T-helper 1 cell treated with Interleukin-12 subunit alpha and Interleukin-12 subunit beta and Interleukin-4 antibody, amounts not matched to agents 30 ng/mL and 1 ng/mL, for 36 hours (primary cell): ENCODE measurements around the gene BCL3. TPM values are rescaled to one million over a fixed set of nuclear protein-coding genes. Genes with fewer than 3 reads are reported as not detected.
"Not testable (repeated sequence)": the region's sequence is repeated elsewhere in the genome, so short reads cannot be mapped to it uniquely, and the experiment has no call there.

Source experiments
- intact Hi-C: fragments of 100-400 bp; cut with micrococcal nuclease; formaldehyde crosslinking; loops from one replicate; pipeline ENCODE4 v1.15.1; 2024
- total RNA-seq: library from RNA; stranded (reverse); gene quantifications from 2 replicates; pipeline ENCODE4 v1.2.3, GENCODE V29; 2022

Gene BCL3
- total RNA-seq, 1 donor from 2014 or later = 197 TPM

GRCh38 chr19:44757057-44757734 is 8.7 kb downstream of the BCL3 start:
- intact Hi-C loops = no loop called here

- intact Hi-C loops = no loop called here
These were observed 9.4 kb downstream of the BCL3 start for GRCh38 chr19:44757735-44758505.

GRCh38 chr19:44758596-44758995 is 10.1 kb downstream of the BCL3 start:
- intact Hi-C loops = no loop called here

DNA sequence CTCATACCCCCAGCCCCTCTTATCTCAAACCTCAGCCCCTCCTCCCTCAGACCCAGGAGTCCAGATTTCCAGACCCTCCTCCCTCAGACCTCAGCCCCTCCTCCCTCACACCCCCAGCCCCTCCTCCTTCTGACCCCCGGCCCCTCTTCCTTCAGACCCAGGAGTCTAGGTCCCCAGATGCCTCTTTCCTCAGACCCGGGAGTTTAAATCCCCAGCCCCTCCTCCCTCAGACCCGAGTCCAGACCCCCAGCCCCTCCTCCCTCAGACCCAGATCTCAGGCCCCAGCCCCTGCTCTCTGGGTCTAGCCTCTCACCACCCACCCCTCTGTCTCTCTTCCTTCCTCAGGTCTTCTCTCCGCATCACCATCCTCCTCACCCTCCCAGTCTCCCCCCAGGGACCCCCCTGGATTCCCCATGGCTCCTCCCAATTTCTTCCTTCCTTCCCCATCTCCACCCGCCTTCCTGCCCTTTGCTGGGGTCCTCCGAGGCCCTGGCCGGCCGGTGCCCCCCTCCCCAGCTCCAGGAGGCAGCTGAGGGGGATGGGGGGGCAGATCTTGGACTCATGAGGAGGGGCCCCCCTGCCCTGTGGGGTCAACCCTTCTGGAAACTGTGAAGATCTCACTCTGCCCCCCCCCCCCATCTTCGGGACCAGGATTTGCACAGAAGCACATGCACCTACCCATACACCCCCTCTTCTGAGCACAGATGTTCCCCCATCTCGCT is 10.7 kb downstream of the BCL3 start:
- intact Hi-C loops = no loop called here

DNA sequence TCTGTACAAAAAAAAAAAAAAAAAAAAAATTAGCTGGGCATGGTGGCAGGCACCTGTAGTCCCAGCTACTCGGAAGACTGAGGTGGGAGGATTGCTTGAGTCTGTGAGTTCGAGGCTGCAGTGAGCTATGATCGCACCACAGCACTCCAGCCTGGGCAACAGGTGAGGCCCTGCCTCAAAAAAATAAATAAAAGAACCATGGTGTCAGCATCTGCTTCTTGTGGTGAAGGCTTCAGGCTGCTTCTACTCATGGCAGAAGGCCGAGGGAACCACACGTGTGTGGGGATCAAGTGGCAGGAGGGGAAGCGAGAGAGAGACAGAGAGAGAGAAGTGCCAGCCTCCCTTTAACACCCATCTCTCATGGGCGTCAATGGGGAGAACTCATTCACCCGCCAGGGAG is 13.5 kb downstream of the BCL3 start:
- intact Hi-C loops = no loop called here

DNA sequence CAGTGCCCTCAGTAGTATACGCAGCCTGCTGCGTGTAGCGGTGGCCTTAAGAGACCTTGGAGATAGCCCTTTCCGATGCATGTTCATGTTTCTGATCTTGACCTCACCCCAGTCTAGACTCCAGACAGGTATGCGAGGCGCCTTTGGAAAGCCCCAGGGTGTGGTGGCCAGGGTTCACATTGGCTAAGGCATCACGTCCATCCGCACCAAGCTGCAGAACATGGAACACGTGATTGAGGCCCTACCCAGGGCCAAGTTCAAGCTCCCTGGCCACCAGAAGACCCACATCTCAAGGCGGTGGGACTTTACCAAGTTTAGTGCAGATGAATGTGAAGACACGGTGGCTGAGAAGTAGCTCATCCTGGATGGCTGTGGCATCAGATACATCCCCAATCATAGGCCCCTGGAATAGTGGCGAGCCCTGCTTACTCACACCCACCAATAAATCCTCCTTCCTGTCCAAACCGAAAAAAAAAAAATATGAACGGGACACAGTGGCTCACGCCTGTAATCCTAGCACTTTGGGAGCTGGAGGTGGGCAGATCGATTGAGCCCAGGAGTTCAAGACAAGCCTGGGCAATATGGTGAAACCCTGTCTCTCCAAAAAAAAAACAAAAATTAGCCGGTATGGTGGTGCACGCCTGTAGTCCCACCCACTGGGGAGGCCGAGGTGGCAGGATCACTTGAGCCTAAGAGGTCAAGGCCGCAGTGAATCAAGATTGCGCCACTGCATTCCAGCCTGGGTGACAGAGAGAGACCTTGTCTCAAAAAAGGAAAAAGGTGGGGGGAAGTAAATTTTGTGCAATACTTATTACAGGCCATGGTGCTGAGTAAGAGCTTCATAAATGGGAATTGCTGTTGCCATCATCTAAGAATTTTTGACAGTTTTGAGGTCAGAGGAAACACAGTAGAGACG is 16.8 kb downstream of the BCL3 start:
- intact Hi-C loops = no loop called here

GRCh38 chr19:44765949-44766335 is 17.4 kb downstream of the BCL3 start:
- intact Hi-C loops = no loop called here

- intact Hi-C loops = no loop called here
These were observed 19.0 kb downstream of the BCL3 start for GRCh38 chr19:44767295-44768180.

GRCh38 chr19:44770550-44771257 is 22.2 kb downstream of the BCL3 start:
- intact Hi-C loops = loop anchor here (1.0 to 2.0 kb wide), 11 partner anchors 14 to 269 kb away; partner anchors contain the start of genes CLASRP and CLPTM1

DNA sequence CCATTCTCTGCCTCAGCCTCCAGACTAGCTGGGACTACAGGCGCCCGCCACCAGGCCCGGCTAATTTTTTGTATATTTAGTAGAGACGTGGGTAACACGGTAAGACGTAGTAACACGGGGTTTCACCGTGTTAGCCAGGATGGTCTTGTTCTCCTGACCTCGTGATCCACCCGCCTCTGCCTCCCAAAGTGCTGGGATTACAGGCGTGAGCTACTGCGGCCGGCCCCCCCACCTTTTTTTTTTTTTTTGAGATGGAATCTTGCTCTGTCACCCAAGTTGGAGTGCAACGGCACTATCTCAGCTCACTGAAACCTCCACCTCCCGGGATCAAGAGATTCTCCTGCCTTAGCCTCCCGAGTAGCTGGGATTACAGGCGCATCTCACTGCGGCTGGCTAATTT is 23.6 kb downstream of the BCL3 start:
- intact Hi-C loops = not testable (repeated sequence)

- intact Hi-C loops = no loop called here
These were observed 24.5 kb downstream of the BCL3 start for GRCh38 chr19:44772959-44773358.

GRCh38 chr19:44775676-44776240 is 27.2 kb downstream of the BCL3 start:
- intact Hi-C loops = no loop called here

DNA sequence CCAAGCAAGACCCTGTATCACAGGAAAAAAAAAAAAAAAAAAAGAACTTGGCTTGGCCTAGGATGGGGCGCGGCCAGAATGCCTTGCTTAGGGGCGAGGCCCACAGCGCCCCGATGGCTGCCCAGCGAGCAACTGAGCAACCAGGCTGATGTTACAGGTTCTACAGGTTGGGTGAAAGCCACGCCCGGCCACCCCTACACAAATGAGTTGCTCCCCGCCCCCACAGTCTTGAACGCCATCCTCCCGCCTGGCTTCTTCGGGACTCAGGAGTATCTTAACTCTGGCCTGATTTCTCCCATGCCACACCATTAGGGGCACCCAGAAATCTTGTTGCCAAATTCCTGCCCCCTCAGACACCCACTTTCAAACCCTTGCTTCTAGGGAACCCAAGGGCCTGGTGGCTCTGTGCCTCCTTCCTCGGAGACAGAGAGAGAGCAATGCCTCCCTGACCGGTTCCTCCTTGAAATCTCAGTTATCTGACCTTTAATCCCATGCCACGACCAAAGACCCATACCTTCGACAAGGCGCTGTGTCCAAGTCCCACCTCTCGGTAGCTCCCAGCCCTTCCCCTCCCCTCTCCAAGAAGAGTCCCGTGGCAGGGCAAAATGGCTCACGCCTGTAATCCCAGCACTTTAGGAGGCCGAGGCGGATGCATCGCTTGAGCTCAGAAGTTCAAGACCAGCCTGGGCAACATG is 28.0 kb downstream of the BCL3 start:
- intact Hi-C loops = no loop called here

DNA sequence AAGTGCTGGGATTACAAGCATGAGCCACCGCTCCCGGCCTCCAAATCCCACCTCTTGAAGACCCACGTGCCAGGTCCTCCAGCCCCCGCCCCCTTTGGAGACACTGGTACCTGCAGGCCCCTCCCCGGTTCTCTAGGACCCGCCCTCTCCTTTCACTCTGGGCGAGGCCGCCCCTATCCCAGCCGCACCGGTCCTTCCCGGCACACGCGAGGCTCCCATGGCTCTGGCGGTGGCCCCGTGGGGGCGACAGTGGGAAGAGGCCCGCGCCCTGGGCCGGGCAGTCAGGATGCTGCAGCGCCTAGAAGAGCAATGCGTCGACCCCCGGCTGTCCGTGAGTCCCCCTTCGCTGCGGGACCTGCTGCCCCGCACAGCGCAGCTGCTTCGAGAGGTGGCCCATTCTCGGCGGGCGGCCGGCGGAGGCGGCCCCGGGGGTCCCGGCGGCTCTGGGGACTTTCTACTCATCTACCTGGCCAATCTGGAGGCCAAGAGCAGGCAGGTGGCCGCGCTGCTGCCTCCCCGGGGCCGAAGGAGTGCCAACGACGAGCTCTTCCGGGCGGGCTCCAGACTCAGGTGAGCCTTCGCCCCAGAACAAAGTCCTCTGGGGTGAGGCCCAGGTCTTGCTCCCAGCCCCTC is 29.3 kb downstream of the BCL3 start, which contains the start of gene CBLC:
CBLC (plus strand) TSS at position 176 of the 633 bp plus-strand sequence; CDS start at position 218, 42 bp downstream.
- intact Hi-C loops = no loop called here

- intact Hi-C loops = no loop called here
These were observed 30.6 kb downstream of the BCL3 start for GRCh38 chr19:44779150-44779549.

GRCh38 chr19:44781694-44782093 is 33.2 kb downstream of the BCL3 start:
- intact Hi-C loops = loop anchor here (5.0 kb wide), 1 partner anchor 171 kb away; no protein-coding TSS in a partner anchor

GRCh38 chr19:44782729-44783128 is 34.2 kb downstream of the BCL3 start:
- intact Hi-C loops = loop anchor here (5.0 kb wide), 1 partner anchor 170 kb away; no protein-coding TSS in a partner anchor

- intact Hi-C loops = loop anchor here (5.0 kb wide), 1 partner anchor 169 kb away; no protein-coding TSS in a partner anchor
These were observed 35.0 kb downstream of the BCL3 start for GRCh38 chr19:44783545-44783944.
